GM19351 (cell line): ENCODE measurements around the gene PARP4.
"Not testable (repeated sequence)": the region's sequence is repeated elsewhere in the genome, so short reads cannot be mapped to it uniquely, and the experiment has no call there.

Experiments used
- ATAC-seq: cut with Tn5 transposase; IDR thresholded peaks from one replicate; pipeline ENCODE4 v1.9.1; 2021; ENCODE audit warnings: mild to moderate bottlenecking, moderate library complexity; ENCODE audit not compliant: unreplicated experiment

PARP4 gene

DNA sequence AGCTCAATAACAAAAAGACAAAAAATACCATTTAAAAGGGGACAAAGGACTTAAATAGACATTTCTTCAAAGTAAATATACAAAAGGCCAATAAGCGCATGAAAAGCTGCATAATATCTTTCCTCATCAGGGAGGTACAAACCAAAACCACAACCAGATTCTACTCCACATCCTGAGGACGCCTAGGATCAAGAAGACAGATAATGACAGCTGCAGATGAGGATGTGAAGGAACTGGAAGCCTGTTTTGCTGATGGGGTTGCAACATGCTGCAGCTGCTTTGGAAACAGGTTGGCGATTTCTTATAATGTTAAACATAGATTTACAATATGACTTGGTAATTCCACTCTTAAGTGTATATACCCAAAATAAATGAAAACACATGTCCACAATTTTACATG lies 132.4 kb downstream of the PARP4 start:
- ATAC-seq: not testable (repeated sequence)

DNA sequence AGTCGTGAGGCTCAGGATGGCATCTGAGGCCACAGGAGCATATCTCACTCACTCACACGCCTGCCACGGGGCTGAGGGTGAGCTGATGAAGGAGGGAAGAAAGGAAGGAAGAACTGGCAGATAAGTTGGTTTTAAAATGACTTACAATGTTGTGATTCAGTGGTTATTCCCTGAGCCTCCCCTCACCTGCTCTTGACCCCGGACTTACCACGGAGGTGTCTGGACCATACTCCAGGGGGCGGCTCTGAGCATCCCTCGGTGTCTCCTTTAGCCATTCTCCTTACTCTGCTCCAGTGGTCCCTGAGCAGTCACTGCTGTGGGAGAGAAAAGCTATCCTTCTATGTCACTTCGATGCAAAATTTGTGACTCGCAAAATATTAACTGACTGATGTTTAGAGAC lies 141.3 kb downstream of the PARP4 start:
- ATAC-seq: not testable (repeated sequence)
